GM12873 (cell line): ENCODE results near the gene ITGB7.
A peak's percentile ranks its signal among the peaks of the same experiment; 100 is the strongest.

Experiments
- TF ChIP-seq, protein P1 (sequence below): IDR thresholded peaks from 2 replicates; pipeline ENCODE4 v1.5.1; 2012; ENCODE audit warnings: low read depth, mild to moderate bottlenecking, moderate library complexity, low read length, control low read depth; ENCODE audit not compliant: insufficient read depth; ENCODE audit errors: missing control alignments

The ITGB7 gene

GRCh38 chr12:53223389-53224060 lies 16.5 kb upstream of the ITGB7 start:
- TF ChIP-seq, protein P1, sequence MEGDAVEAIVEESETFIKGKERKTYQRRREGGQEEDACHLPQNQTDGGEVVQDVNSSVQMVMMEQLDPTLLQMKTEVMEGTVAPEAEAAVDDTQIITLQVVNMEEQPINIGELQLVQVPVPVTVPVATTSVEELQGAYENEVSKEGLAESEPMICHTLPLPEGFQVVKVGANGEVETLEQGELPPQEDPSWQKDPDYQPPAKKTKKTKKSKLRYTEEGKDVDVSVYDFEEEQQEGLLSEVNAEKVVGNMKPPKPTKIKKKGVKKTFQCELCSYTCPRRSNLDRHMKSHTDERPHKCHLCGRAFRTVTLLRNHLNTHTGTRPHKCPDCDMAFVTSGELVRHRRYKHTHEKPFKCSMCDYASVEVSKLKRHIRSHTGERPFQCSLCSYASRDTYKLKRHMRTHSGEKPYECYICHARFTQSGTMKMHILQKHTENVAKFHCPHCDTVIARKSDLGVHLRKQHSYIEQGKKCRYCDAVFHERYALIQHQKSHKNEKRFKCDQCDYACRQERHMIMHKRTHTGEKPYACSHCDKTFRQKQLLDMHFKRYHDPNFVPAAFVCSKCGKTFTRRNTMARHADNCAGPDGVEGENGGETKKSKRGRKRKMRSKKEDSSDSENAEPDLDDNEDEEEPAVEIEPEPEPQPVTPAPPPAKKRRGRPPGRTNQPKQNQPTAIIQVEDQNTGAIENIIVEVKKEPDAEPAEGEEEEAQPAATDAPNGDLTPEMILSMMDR = no peak

- TF ChIP-seq, protein P1 = no peak
These were observed 15.8 kb upstream of the ITGB7 start for GRCh38 chr12:53222806-53223261.

DNA sequence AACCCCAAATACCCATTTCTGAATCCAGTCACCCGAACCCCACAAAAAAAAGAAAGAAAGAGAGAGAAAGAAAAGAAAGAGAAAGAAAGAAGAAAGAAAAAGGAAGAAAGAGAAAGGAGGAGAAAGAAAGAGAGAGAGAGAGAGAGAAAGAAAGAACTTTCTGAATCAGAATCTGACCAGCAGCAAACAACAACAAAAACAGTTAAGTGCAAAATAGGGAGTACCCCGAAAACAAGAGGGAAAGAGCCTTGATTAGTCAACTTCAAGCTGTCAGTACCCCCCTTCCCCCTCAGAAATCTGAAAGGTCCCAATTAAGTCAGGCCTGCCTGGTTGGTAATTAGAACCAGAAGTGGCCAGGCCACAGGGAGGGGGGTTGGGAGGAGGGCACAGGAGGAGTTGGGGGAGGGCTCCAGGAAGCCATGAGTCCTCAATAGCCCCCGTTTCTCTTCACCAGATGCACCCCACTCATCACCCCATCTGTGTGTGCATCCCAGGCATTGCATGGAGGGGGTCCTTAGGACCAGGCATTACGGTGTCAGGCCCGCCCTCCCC lies 15.2 kb upstream of the ITGB7 start:
- TF ChIP-seq, protein P1 = no peak

- TF ChIP-seq, protein P1 = peak; percentile 29
These were observed 14.4 kb upstream of the ITGB7 start for GRCh38 chr12:53221203-53222080.

GRCh38 chr12:53220694-53221202 lies 13.7 kb upstream of the ITGB7 start:
- TF ChIP-seq, protein P1 = no peak

DNA sequence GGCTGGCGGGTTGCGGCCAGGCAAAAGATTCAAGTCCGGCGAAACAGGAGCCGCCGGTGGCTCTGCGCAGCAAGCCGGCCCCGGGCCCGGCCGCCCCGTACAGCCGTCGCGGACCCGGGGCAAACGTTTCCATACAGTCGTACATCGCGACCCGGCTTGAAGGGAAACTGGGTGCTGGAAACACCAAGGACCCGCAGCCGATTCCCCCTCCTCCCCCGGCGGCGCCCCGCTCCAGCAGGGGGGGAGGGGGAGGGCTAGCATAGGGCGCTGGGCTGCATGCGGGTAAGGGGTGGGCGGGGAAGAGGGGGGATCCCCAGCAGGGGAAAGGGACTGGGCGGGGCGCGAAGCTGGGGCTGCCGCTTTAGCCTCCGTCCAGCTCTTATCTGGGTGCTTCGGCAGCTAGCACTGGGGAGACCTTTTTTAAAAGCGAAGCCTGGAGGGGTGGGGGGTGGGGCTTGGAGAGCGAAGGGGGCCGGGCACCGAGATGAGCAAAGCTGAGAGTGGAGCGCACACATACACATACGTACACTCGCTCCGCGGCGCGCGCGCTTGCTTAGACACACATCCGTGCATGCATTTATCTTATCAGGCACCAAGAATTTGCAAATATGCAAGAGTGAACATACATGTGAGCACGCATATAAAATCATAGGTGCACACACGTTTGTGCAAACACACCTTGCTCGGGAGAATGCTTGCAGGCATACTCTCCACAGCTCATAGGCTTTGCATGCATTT lies 13.1 kb upstream of the ITGB7 start:
- TF ChIP-seq, protein P1 = no peak
